DMS 273 (cell line): ENCODE data around the gene GRIN2C.
A peak's percentile ranks its signal among the peaks of the same experiment; 100 is the strongest.

Experiments
- DNase-seq: peaks from one replicate; lab custom pipeline; 2025; ENCODE audit not compliant: unreplicated experiment; lab: John Stamatoyannopoulos, UW

GRIN2C gene

GRCh38 chr17:74803971-74804370 is 55.7 kb downstream of the GRIN2C start:
- DNase-seq, result peak; percentile 19

GRCh38 chr17:74803388-74803930 is 56.2 kb downstream of the GRIN2C start:
- DNase-seq, result no peak

- DNase-seq, result no peak
Measured at GRCh38 chr17:74801896-74802295, 57.8 kb downstream of the GRIN2C start.

GRCh38 chr17:74800531-74800930 is 59.2 kb downstream of the GRIN2C start:
- no peak for DNase-seq

- no peak for DNase-seq
Measured at GRCh38 chr17:74799097-74799496, 60.6 kb downstream of the GRIN2C start.

GRCh38 chr17:74798239-74798707 is 61.4 kb downstream of the GRIN2C start:
- DNase-seq, result no peak

GRCh38 chr17:74797824-74798223 is 61.9 kb downstream of the GRIN2C start:
- DNase-seq, result no peak

GRCh38 chr17:74796866-74797265 is 62.8 kb downstream of the GRIN2C start:
- peak; percentile 58 for DNase-seq

GRCh38 chr17:74796211-74796610 is 63.5 kb downstream of the GRIN2C start:
- DNase-seq, result no peak

- DNase-seq, result no peak
Measured at GRCh38 chr17:74795327-74796020, 64.2 kb downstream of the GRIN2C start.

- DNase-seq, result no peak
Measured at GRCh38 chr17:74792586-74793105, 67.0 kb downstream of the GRIN2C start.
